Measurements from ENCODE around the gene DCST2. TPM values are rescaled to one million over a fixed set of nuclear protein-coding genes. Genes with fewer than 3 reads are reported as not detected.
A peak's percentile ranks its signal among the peaks of the same experiment; 100 is the strongest.

The DCST2 gene
- total and polyA plus RNA-seq, 9 of the 15 experiments (the other 6 are each of a cell fraction or from before 2014, with no cell fraction given) = 0.09 to 0.49 (median 0.11) TPM; not detected in 3

- FAIRE-seq (peak; percentile 29), ATAC-seq (peak; percentile 18), DNase-seq (ENCODE audit: extremely low read depth in 1 of 4, low spot score in 3 of 4) (peak; percentile 78 to 85 (median 79))
- H3K27me3 ChIP-seq (ENCODE audit: control insufficient read depth in 2 of 2, insufficient read depth in 2 of 2, low read length in 2 of 2) = no peaks in the 10 kb centered on the region
- no peaks in the 10 kb centered on the region for H4K20me1 ChIP-seq (replicated peaks; ENCODE audit: control insufficient read depth, insufficient read depth, low read length)
- peak overlapping the region; percentile 98 for H3K4me2 ChIP-seq (ENCODE audit: insufficient read depth, low read length)
- no peaks in the 10 kb centered on the region for H3K9me1 ChIP-seq (ENCODE audit: control insufficient read depth, insufficient read depth, low read length)
- 1% methylated on average over 25 of the region's 50 CpGs for WGBS (ENCODE audit: insufficient coverage, low coverage, missing lambda C conversion rate)
- H3K4me1 ChIP-seq (replicated peaks in 1 of 2; ENCODE audit: control insufficient read depth in 2 of 2, insufficient read depth in 2 of 2, low read length in 2 of 2) = peaks cover 31 to 59% of the 10 kb centered on the region in 2 experiments
- peaks cover 6% of the 10 kb centered on the region; the same call in 2 of the 3 replicates for H3K36me3 ChIP-seq (ENCODE audit: control insufficient read depth, insufficient read depth, low read length)
- intact Hi-C loops (cut with micrococcal nuclease) = loop anchor here (2.0 to 5.0 kb wide), 4 partner anchors 39 to 442 kb away; partner anchors contain the start of genes EFNA3, PYGO2 and UBE2Q1
- ChIA-PET POLR2A (interaction anchor here (0.6 to 8.2 kb wide), 16 partner anchors 11 to 1073 kb away, joined by 3 to 80 read pairs (median 4); partner anchors contain the start of genes FLAD1 and SHC1), CTCF (ENCODE audit: low intra/inter-chr PET ratio) (interaction anchor here (0.7 to 1.8 kb wide), 6 partner anchors 17 to 1489 kb away, joined by 3 to 6 read pairs (median 4); partner anchors contain the start of gene FLAD1)
- in situ Hi-C loops (cut with MboI) = no loop called here
- H3K9me3 ChIP-seq (replicated peaks; ENCODE audit: control insufficient read depth, insufficient read depth, low read depth, low read length) = no peaks in the 10 kb centered on the region
- H2AFZ ChIP-seq (ENCODE audit: low read depth, low read length) = peak overlapping the region; percentile 70
- peaks cover 29% of the 10 kb centered on the region for H3K79me2 ChIP-seq (ENCODE audit: control insufficient read depth, insufficient read depth, low read length)
- H3K9ac ChIP-seq (ENCODE audit: insufficient read depth in 1 of 2, low read depth in 2 of 2, low read length in 2 of 2) = peak overlapping the region; percentile 90 to 96
- no TSS peak for BruUV-seq (replicated peaks)
- H3K4me3 ChIP-seq = peak overlapping the region; percentile 71
- H3K27ac ChIP-seq (ENCODE audit: extremely low read depth, low read depth, low read length) = peak overlapping the region; percentile 97
- TF ChIP-seq PKNOX1 (IDR thresholded peaks at IDR 0.05) (no peak), DPF2 (IDR thresholded peaks at IDR 0.05) (peak; percentile 34; the same call in 1 of the 2 replicates), HDAC2 (IDR thresholded peaks at IDR 0.05) (peak; percentile 72; the same call in 1 of the 2 replicates), E2F6 (IDR thresholded peaks at IDR 0.05; ENCODE audit: borderline replicate concordance in 1 of 2, extremely low read depth in 1 of 2, insufficient read depth in 1 of 2, insufficient read length in 1 of 2, low read depth in 1 of 2, low read length in 1 of 2, poor library complexity in 1 of 2, severe bottlenecking in 1 of 2) (peak; percentile 85 to 92), GABPA (tag; conservative IDR thresholded peaks at IDR 0.05; ENCODE audit: low read depth) (peak; percentile 3; the same call in 1 of the 2 replicates), ZBTB5 (IDR thresholded peaks at IDR 0.05) (no peak), ZBTB9 (CRISPR knock-in tag; IDR thresholded peaks at IDR 0.05) (peak; percentile 19; the same call in 1 of the 2 replicates), ETV5 (CRISPR knock-in tag; IDR thresholded peaks at IDR 0.05; ENCODE audit: low read depth) (no peak), CHD4 (IDR thresholded peaks at IDR 0.05; ENCODE audit: insufficient read depth, insufficient replicate concordance, low read depth, low read length, poor library complexity, severe bottlenecking) (peak; percentile 59), NCOA2 (IDR thresholded peaks at IDR 0.05; ENCODE audit: partially characterized antibody in 2 of 2) (no peak)
Observed at GRCh38 chr1:154999571-155000410, 33.8 kb downstream of the DCST2 start.

All from K562 (cell line).